OCI-LY1 (cell line): ENCODE data around the gene LPAR3.
"Not testable (repeated sequence)": the region's sequence is repeated elsewhere in the genome, so short reads cannot be mapped to it uniquely, and the experiment has no call there.

Source experiments
- H2AFZ ChIP-seq: fragments of 200-600 bp; sonication (generic), shearing (Covaris generic); 2 replicates; pipeline ENCODE4 v1.6.0; 2014; ENCODE audit warnings: antibody characterized with exemption, mild to moderate bottlenecking, low read length
- H3F3A ChIP-seq: fragments of 200-600 bp; sonication (generic), shearing (Covaris generic); 2 replicates; pipeline ENCODE4 v1.6.0; 2014; ENCODE audit warnings: mild to moderate bottlenecking, antibody characterized with exemption, low read length, moderate library complexity; ENCODE audit not compliant: insufficient read depth
- H3K27ac ChIP-seq: fragments of 200-600 bp; sonication (generic); 2 replicates; pipeline ENCODE4 v1.5.1; 2014; ENCODE audit warnings: low read length, mixed run types, mild to moderate bottlenecking, low read depth; ENCODE audit not compliant: poor library complexity, severe bottlenecking
- H3K27me3 ChIP-seq: fragments of 200-600 bp; sonication (generic); 2 replicates; pipeline ENCODE4 v1.6.0; 2014; ENCODE audit warnings: antibody characterized with exemption, mild to moderate bottlenecking, low read length, moderate library complexity; ENCODE audit not compliant: insufficient read depth
- H3K36me3 ChIP-seq: fragments of 200-600 bp; sonication (generic); 2 replicates; pipeline ENCODE4 v1.6.1; 2014; ENCODE audit warnings: mild to moderate bottlenecking, antibody characterized with exemption, low read length, moderate library complexity, mixed read lengths; ENCODE audit not compliant: insufficient read depth
- H3K4me1 ChIP-seq: fragments of 200-600 bp; sonication (generic); 2 replicates; pipeline ENCODE4 v1.5.1; 2014; ENCODE audit warnings: mild to moderate bottlenecking, low read length, moderate library complexity; ENCODE audit not compliant: insufficient read depth, severe bottlenecking
- H3K4me2 ChIP-seq: fragments of 200-600 bp; sonication (generic), shearing (Covaris generic); 2 replicates; pipeline ENCODE4 v1.6.1; 2014; ENCODE audit warnings: low read length
- H3K4me3 ChIP-seq: fragments of 200-600 bp; sonication (generic); 2 replicates; pipeline ENCODE4 v1.5.1; 2014; ENCODE audit warnings: low read length, low read depth, mild to moderate bottlenecking, mixed read lengths; ENCODE audit not compliant: poor library complexity, severe bottlenecking
- H3K79me2 ChIP-seq: fragments of 200-600 bp; shearing (Covaris generic); 2 replicates; pipeline ENCODE4 v1.6.1; 2016; ENCODE audit warnings: mixed run types, low read length, mixed read lengths; ENCODE audit not compliant: insufficient read depth
- H3K9ac ChIP-seq: fragments of 200-600 bp; sonication (generic), shearing (Covaris generic); 2 replicates; pipeline ENCODE4 v1.6.1; 2014; ENCODE audit warnings: mild to moderate bottlenecking, low read length, mixed read lengths
- H3K9me2 ChIP-seq: fragments of 200-600 bp; sonication (generic), shearing (Covaris generic); 2 replicates; pipeline ENCODE4 v1.6.1; 2014; ENCODE audit warnings: low read depth, mild to moderate bottlenecking, low read length, mixed read lengths
- H3K9me3 ChIP-seq: fragments of 200-600 bp; shearing (Covaris generic); 2 replicates; pipeline ENCODE4 v1.6.1; 2014; ENCODE audit warnings: low read length, mixed read lengths
- H4K20me1 ChIP-seq: fragments of 200-600 bp; sonication (generic), shearing (Covaris generic); 2 replicates; pipeline ENCODE4 v1.6.0; 2016; ENCODE audit warnings: mild to moderate bottlenecking, low read length; ENCODE audit not compliant: insufficient read depth
- CTCF ChIP-seq: fragments of 200-600 bp; sonication (generic), shearing (Covaris generic); IDR thresholded peaks from 2 replicates; pipeline ENCODE4 v1.5.1; 2017; ENCODE audit warnings: mild to moderate bottlenecking, antibody characterized with exemption, low read length, moderate library complexity, mixed read lengths
- EZH2 ChIP-seq: fragments of 200-600 bp; sonication (generic), shearing (Covaris generic); IDR thresholded peaks from 2 replicates; pipeline ENCODE4 v1.8.0; 2017; ENCODE audit warnings: borderline replicate concordance, mixed run types, mild to moderate bottlenecking, antibody characterized with exemption, low read length, moderate library complexity, mixed read lengths

Gene LPAR3

GRCh38 chr1:84916897-84917296, 23.9 kb upstream of the LPAR3 start:
- Histone ChIP-seq H3K9ac (no peak overlapping the region), H3K36me3 (no peaks in the 10 kb centered on the region), H3K9me2 (no peaks in the 10 kb centered on the region), H2AFZ (no peak overlapping the region), H3K27ac (no peak overlapping the region), H3K4me3 (no peak overlapping the region), H3K79me2 (no peaks in the 10 kb centered on the region), H3F3A (no peaks in the 10 kb centered on the region), H3K4me1 (no peaks in the 10 kb centered on the region), H3K4me2 (no peak overlapping the region), H3K27me3 (peaks cover 4% of the 10 kb centered on the region; the same call in 1 of the 2 replicates), H3K9me3 (no peaks in the 10 kb centered on the region), H4K20me1 (no peaks in the 10 kb centered on the region)
- no peak for TF ChIP-seq CTCF
- no peak for TF ChIP-seq EZH2

GRCh38 chr1:84913555-84913892, 20.5 kb upstream of the LPAR3 start:
- H3K4me2 ChIP-seq = no peak overlapping the region
- no peak overlapping the region for H3K27ac ChIP-seq

GRCh38 chr1:84912726-84913554, 19.9 kb upstream of the LPAR3 start:
- no peak overlapping the region for H3K27ac ChIP-seq

More at GRCh38 chr1:84913555-84913892, 20.5 kb upstream of the LPAR3 start:
- Histone ChIP-seq H3K4me1 (no peaks in the 10 kb centered on the region), H2AFZ (no peak overlapping the region), H3K9ac (no peak overlapping the region), H3K27me3 (peaks cover 4% of the 10 kb centered on the region; the same call in 1 of the 2 replicates), H3K4me3 (no peak overlapping the region), H3K79me2 (no peaks in the 10 kb centered on the region), H3F3A (no peaks in the 10 kb centered on the region), H3K9me3 (no peaks in the 10 kb centered on the region), H3K36me3 (no peaks in the 10 kb centered on the region), H3K9me2 (no peaks in the 10 kb centered on the region), H4K20me1 (no peaks in the 10 kb centered on the region)
- TF ChIP-seq EZH2 (no peak), CTCF (no peak)

GRCh38 chr1:84908746-84909464, 15.9 kb upstream of the LPAR3 start:
- H3K36me3 ChIP-seq, H3K9me3 ChIP-seq, H3K9me2 ChIP-seq, H4K20me1 ChIP-seq, H3K79me2 ChIP-seq, H3K4me3 ChIP-seq, H3K4me2 ChIP-seq, H2AFZ ChIP-seq, H3K9ac ChIP-seq, H3K27me3 ChIP-seq, H3F3A ChIP-seq, H3K4me1 ChIP-seq, H3K27ac ChIP-seq: not testable (repeated sequence)

More at GRCh38 chr1:84912726-84913554, 19.9 kb upstream of the LPAR3 start:
- no peak overlapping the region for H3K4me3 ChIP-seq
- no peaks in the 10 kb centered on the region for H3K79me2 ChIP-seq
- no peak overlapping the region for H2AFZ ChIP-seq
- H3K9me2 ChIP-seq = no peaks in the 10 kb centered on the region
- H3K9ac ChIP-seq = no peak overlapping the region
- no peaks in the 10 kb centered on the region for H4K20me1 ChIP-seq
- TF ChIP-seq CTCF = no peak
- TF ChIP-seq EZH2 = no peak
- H3K27me3 ChIP-seq = peaks cover 4% of the 10 kb centered on the region; the same call in 1 of the 2 replicates
- no peaks in the 10 kb centered on the region for H3K36me3 ChIP-seq
- no peaks in the 10 kb centered on the region for H3F3A ChIP-seq
- H3K4me1 ChIP-seq = no peaks in the 10 kb centered on the region
- no peak overlapping the region for H3K4me2 ChIP-seq
- no peaks in the 10 kb centered on the region for H3K9me3 ChIP-seq
